Left ventricle myocardium inferior (tissue), 1 donor: Measurements from ENCODE around the gene TIE1. TPM values are rescaled to one million over a fixed set of nuclear protein-coding genes. Genes with fewer than 3 reads are reported as not detected.

Experiments used
- DNase-seq: peaks from one replicate; pipeline ENCODE4 v3.0.0-alpha.2; 2020
- H3K27ac ChIP-seq: fragments of 200-600 bp; replicated peaks from 2 replicates; pipeline ENCODE4 v1.8.0; 2021
- H3K27me3 ChIP-seq: fragments of 200-600 bp; 2 replicates; pipeline ENCODE4 v1.8.0; 2021; ENCODE audit warnings: low read depth
- H3K36me3 ChIP-seq: fragments of 200-600 bp; 2 replicates; pipeline ENCODE4 v1.8.0; 2021
- H3K4me1 ChIP-seq: fragments of 200-600 bp; 2 replicates; pipeline ENCODE4 v1.8.0; 2021
- H3K4me3 ChIP-seq: fragments of 200-600 bp; 2 replicates; pipeline ENCODE4 v1.8.0; 2021; ENCODE audit warnings: mild to moderate bottlenecking, moderate library complexity
- H3K9me3 ChIP-seq: fragments of 200-600 bp; replicated peaks from 2 replicates; pipeline ENCODE4 v1.8.0; 2021
- CTCF ChIP-seq: fragments of 200-600 bp; IDR thresholded peaks from 2 replicates; pipeline ENCODE4 v1.8.0; 2021; ENCODE audit warnings: antibody characterized with exemption, mild to moderate bottlenecking, borderline replicate concordance
- intact Hi-C: fragments of 100-400 bp; cut with micrococcal nuclease; formaldehyde crosslinking; loops from one replicate; pipeline ENCODE4 v1.11.0; 2022
- total RNA-seq: library from RNA; stranded (reverse); fragmentation: NEBNext Ultra II Directional; extraction: Animal tissue kit (Norgen Biotek cat#: 25700); gene quantifications from one replicate; pipeline ENCODE4 v1.2.1, GENCODE V29; 2021
- donor health status: DM: no; HTN: yes; CAD: no; lungs with severe emphysema.

TIE1 gene
- total RNA-seq, 1 donor from 2014 or later = 25.1 TPM

GRCh38 chr1:43315963-43316737 lies 15.4 kb downstream of the TIE1 start:
- Histone ChIP-seq H3K27me3 (no peaks in the 10 kb centered on the region), H3K36me3 (peaks cover 32% of the 10 kb centered on the region), H3K4me3 (no peak overlapping the region), H3K27ac (no peak overlapping the region), H3K4me1 (peaks cover 4% of the 10 kb centered on the region), H3K9me3 (no peaks in the 10 kb centered on the region)
- no peak for DNase-seq
- no peak for TF ChIP-seq CTCF
- intact Hi-C loops = no loop called here

GRCh38 chr1:43316738-43317520 lies 16.1 kb downstream of the TIE1 start:
- Histone ChIP-seq H3K27me3 (no peaks in the 10 kb centered on the region), H3K27ac (no peak overlapping the region), H3K9me3 (no peaks in the 10 kb centered on the region), H3K4me1 (peaks cover 4% of the 10 kb centered on the region), H3K4me3 (no peak overlapping the region), H3K36me3 (peaks cover 29% of the 10 kb centered on the region)
- no peak for TF ChIP-seq CTCF
- no peak for DNase-seq
- intact Hi-C loops = no loop called here

GRCh38 chr1:43317817-43318471 lies 17.2 kb downstream of the TIE1 start:
- no peak for DNase-seq

GRCh38 chr1:43318831-43319230 lies 18.0 kb downstream of the TIE1 start:
- Histone ChIP-seq H3K4me1 (peaks cover 4% of the 10 kb centered on the region), H3K36me3 (peaks cover 25% of the 10 kb centered on the region)
- intact Hi-C loops = no loop called here

More at GRCh38 chr1:43317817-43318471, 17.2 kb downstream of the TIE1 start:
- peaks cover 22% of the 10 kb centered on the region for H3K36me3 ChIP-seq
- H3K4me3 ChIP-seq = no peak overlapping the region
- no peak overlapping the region for H3K27ac ChIP-seq
- H3K9me3 ChIP-seq = no peaks in the 10 kb centered on the region
- peaks cover 4% of the 10 kb centered on the region for H3K4me1 ChIP-seq
- intact Hi-C loops = no loop called here
- no peaks in the 10 kb centered on the region for H3K27me3 ChIP-seq
- no peak for TF ChIP-seq CTCF

More at GRCh38 chr1:43318831-43319230, 18.0 kb downstream of the TIE1 start:
- Histone ChIP-seq H3K27ac (no peak overlapping the region), H3K4me3 (no peak overlapping the region), H3K27me3 (no peaks in the 10 kb centered on the region), H3K9me3 (no peaks in the 10 kb centered on the region)
- DNase-seq = no peak
- no peak for TF ChIP-seq CTCF
